Spleen (tissue), 7 donors: ENCODE data around the gene ROM1.

ENCODE experiments used
- CTCF ChIP-seq, 11 experiments: fragments of 200-600 bp in 7 of 11; fragments of 450-650 bp in 4 of 11; sonication (generic) in 4 of 11; IDR thresholded peaks in 8 of 11; conservative IDR thresholded peaks in 3 of 11; 1 replicate in 7 of 11; 2 replicates in 4 of 11; pipeline versions ENCODE4 v1.4.0 to v1.8.0; 2016 to 2021; ENCODE audit warnings: antibody characterized with exemption in 11 of 11, inconsistent platforms in 4 of 11, mild to moderate bottlenecking in 1 of 11
- POLR2A ChIP-seq, 3 donors: fragments of 450-650 bp; IDR thresholded peaks; one replicate each; pipeline ENCODE4 v1.5.1; 2017; ENCODE audit warnings: antibody characterized with exemption in 3 of 3, mild to moderate bottlenecking in 1 of 3
- donor health status: DM: no; HTN: no; CAD: no; lungs with moderate emphysema.
- donor health status: DM: no; HTN: no; CAD: no.
- donor health status: DM: no; HTN: no; CAD: no.

GRCh38 chr11:62573006-62573591 lies 40.0 kb upstream of the ROM1 start:
- TF ChIP-seq CTCF (IDR thresholded peaks at IDR 0.05 in 8 of 11, conservative IDR thresholded peaks at IDR 0.05 in 3 of 11) (no peak), POLR2A (IDR thresholded peaks at IDR 0.05) (no peak)
